VCaP (cell line): ENCODE measurements around the gene CYP46A1.
A peak's percentile ranks its signal among the peaks of the same experiment; 100 is the strongest.

Experiments used
- H3K27ac ChIP-seq: fragments of 450-650 bp; 2 replicates; pipeline ENCODE4 v1.5.1; 2017
- TF ChIP-seq, protein P1 (sequence below): fragments of 450-650 bp; conservative IDR thresholded peaks from 2 replicates; pipeline ENCODE4 v1.5.1; 2017; ENCODE audit warnings: mild to moderate bottlenecking, moderate library complexity

The CYP46A1 gene

GRCh38 chr14:99734406-99735051 lies 50.4 kb downstream of the CYP46A1 start:
- no peak overlapping the region for H3K27ac ChIP-seq
- TF ChIP-seq, protein P1, sequence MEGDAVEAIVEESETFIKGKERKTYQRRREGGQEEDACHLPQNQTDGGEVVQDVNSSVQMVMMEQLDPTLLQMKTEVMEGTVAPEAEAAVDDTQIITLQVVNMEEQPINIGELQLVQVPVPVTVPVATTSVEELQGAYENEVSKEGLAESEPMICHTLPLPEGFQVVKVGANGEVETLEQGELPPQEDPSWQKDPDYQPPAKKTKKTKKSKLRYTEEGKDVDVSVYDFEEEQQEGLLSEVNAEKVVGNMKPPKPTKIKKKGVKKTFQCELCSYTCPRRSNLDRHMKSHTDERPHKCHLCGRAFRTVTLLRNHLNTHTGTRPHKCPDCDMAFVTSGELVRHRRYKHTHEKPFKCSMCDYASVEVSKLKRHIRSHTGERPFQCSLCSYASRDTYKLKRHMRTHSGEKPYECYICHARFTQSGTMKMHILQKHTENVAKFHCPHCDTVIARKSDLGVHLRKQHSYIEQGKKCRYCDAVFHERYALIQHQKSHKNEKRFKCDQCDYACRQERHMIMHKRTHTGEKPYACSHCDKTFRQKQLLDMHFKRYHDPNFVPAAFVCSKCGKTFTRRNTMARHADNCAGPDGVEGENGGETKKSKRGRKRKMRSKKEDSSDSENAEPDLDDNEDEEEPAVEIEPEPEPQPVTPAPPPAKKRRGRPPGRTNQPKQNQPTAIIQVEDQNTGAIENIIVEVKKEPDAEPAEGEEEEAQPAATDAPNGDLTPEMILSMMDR, result no peak

GRCh38 chr14:99735189-99736135 lies 51.4 kb downstream of the CYP46A1 start:
- H3K27ac ChIP-seq, result no peak overlapping the region
- TF ChIP-seq, protein P1, result no peak

DNA sequence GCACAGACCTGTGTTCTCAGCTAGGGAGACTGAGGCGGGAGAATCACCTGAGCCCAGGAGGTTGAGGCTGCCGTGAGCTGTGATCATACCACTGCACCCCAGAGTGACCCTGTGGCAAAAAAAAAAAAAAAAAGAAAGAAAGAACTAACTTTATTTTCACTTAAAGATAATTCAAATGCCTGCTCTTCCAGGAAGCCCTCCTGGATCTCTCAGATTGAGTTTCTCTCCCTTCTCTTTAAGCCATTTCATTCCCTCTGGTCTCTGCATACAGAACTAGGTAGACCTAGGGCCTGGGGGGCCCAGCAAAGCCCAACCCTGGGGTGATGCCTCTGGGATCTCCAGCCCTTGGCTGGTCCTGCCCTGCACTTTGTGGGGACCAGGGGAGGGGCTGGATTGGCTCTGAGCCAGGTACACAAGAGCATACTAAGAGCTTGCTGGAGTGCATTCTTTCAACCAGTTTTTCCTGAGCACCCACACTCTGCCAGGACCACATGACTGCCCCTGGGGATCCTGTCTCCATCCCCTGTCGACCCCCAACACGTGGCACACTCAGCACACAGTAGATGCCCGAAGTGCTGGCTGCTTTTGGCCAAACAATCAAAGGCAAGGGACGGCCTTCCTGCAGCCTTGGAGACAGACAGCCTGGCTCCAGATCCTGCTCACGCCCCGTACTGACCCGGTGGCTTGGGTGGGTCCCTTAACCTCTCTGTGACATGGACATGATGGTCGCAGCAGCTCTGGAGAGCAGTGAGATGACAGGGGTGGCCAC lies 52.7 kb downstream of the CYP46A1 start:
- TF ChIP-seq, protein P1, result no peak
- peak overlapping the region; percentile 30; the same call in 1 of the 2 replicates for H3K27ac ChIP-seq

GRCh38 chr14:99737451-99737951 lies 53.4 kb downstream of the CYP46A1 start:
- H3K27ac ChIP-seq, result peak overlapping the region; percentile 30; the same call in 1 of the 2 replicates
- TF ChIP-seq, protein P1, result no peak

DNA sequence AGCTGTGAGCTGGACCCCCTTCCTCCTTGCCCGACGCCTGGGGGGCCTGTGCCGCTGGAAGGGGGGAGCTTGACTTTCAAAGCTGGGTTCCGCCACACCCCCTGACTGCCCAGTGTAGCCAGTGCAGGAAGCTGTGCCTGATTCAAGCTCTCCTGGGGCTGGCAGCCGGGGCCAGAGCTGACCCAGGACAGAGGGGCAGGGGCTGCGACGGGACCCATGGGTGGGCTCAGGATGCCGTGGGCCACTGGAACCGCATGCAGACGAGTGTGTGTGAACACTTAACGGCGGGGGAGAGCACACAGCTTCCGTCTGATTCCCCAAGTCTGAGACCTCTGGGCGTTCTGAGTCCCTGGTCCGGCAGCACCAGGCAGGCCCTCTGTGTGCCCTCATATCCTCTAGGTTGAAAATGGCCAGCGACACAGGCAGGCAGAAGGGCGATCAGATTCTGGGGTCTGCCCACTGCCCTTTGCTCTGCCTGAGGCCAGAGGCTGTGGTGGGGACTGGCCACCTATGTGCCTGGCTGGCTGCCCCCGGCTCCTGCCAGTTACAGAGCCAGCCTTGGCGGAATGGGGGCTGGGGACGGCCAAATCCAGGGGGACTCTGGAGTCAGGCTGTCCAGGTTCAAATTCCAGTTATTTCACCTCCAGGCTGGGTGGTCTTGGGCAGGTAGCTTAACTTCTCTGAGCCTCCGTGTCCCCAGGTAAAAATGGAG lies 54.0 kb downstream of the CYP46A1 start:
- peak overlapping the region; percentile 30; the same call in 1 of the 2 replicates for H3K27ac ChIP-seq
- TF ChIP-seq, protein P1, result no peak

DNA sequence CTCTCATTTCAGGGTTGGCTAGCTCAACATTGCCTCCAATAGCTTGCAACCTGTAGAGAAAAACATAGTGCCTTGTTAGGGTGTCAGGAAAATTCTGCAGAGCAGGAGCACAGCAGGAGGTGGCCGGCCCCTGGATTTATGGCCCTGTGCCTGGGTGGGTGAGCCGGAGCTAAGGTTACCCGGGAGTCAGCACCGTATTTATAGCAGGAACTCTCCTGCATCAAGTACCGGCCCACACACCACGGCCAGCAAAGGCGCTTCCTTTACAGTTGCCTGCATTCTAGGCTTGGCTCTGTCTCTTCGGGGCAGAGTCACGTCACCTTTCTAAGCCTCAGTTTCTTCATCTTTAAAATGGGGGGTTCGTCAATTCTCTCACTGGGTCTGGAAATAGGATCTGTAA lies 56.3 kb downstream of the CYP46A1 start:
- TF ChIP-seq, protein P1, result no peak
- no peak overlapping the region for H3K27ac ChIP-seq
